ENCODE results near the gene PPM1H. TPM values are rescaled to one million over a fixed set of nuclear protein-coding genes. Genes with fewer than 3 reads are reported as not detected.

Gene PPM1H
- total RNA-seq, 1 donor from 2014 or later: 0.85 TPM

DNA sequence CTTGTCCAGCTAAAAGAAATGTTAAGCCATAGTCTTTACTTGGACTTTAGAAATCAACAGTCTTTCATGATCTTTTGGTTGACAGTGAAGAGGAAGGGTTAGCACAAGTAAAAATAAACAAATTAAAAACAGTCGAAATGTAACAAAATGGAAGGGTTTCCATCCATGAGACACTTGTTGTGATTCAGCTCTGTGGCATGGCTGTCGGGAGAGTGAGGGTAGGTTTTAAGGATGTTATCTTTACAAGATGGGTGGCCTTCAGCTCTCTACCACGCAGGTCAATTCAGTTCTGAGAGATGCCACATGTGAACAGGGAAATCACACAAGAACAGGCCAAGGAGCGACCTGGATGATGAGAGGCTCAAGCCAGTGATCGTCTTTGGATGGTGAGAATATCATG, 180.2 kb downstream of the PPM1H start:
- H3K4me3 ChIP-seq: no peak overlapping the region
- DNase-seq (ENCODE audit: low spot score in 2 of 2): no peak
- peaks cover 0 to 2% of the 10 kb centered on the region in 2 donors for H3K4me1 ChIP-seq
- no peaks in the 10 kb centered on the region for H3K36me3 ChIP-seq
- no peaks in the 10 kb centered on the region for H3K9me3 ChIP-seq
- H3K27me3 ChIP-seq: no peaks in the 10 kb centered on the region
- H3K27ac ChIP-seq: no peak overlapping the region
- intact Hi-C loops (cut with DNase I): no loop called here
- TF ChIP-seq, protein P1, sequence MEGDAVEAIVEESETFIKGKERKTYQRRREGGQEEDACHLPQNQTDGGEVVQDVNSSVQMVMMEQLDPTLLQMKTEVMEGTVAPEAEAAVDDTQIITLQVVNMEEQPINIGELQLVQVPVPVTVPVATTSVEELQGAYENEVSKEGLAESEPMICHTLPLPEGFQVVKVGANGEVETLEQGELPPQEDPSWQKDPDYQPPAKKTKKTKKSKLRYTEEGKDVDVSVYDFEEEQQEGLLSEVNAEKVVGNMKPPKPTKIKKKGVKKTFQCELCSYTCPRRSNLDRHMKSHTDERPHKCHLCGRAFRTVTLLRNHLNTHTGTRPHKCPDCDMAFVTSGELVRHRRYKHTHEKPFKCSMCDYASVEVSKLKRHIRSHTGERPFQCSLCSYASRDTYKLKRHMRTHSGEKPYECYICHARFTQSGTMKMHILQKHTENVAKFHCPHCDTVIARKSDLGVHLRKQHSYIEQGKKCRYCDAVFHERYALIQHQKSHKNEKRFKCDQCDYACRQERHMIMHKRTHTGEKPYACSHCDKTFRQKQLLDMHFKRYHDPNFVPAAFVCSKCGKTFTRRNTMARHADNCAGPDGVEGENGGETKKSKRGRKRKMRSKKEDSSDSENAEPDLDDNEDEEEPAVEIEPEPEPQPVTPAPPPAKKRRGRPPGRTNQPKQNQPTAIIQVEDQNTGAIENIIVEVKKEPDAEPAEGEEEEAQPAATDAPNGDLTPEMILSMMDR (IDR thresholded peaks at IDR 0.05): no peak

DNA sequence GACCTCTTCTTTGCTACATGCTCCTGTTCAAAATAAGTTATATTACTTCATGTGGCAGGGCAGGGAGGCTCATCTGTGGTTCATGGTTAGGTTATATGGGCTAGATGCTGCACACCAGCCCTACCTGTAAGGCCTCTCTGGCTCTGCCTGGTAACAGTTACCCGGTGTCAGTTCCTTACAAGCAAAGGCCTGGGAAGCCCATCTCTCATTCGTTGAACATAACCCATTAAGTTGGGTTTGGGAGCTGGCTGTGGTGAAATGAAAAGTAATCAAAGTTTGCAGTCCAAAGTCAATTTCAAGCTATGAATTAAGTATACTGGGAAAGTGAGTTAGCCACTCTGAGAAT, 183.2 kb downstream of the PPM1H start:
- Histone ChIP-seq H3K27ac (no peak overlapping the region), H3K4me3 (no peak overlapping the region), H3K27me3 (no peaks in the 10 kb centered on the region), H3K36me3 (no peaks in the 10 kb centered on the region), H3K4me1 (peaks cover 0 to 2% of the 10 kb centered on the region in 2 donors), H3K9me3 (no peaks in the 10 kb centered on the region)
- intact Hi-C loops (cut with DNase I): no loop called here
- DNase-seq (ENCODE audit: low spot score in 2 of 2): no peak
- TF ChIP-seq, protein P1 (IDR thresholded peaks at IDR 0.05): no peak

DNA sequence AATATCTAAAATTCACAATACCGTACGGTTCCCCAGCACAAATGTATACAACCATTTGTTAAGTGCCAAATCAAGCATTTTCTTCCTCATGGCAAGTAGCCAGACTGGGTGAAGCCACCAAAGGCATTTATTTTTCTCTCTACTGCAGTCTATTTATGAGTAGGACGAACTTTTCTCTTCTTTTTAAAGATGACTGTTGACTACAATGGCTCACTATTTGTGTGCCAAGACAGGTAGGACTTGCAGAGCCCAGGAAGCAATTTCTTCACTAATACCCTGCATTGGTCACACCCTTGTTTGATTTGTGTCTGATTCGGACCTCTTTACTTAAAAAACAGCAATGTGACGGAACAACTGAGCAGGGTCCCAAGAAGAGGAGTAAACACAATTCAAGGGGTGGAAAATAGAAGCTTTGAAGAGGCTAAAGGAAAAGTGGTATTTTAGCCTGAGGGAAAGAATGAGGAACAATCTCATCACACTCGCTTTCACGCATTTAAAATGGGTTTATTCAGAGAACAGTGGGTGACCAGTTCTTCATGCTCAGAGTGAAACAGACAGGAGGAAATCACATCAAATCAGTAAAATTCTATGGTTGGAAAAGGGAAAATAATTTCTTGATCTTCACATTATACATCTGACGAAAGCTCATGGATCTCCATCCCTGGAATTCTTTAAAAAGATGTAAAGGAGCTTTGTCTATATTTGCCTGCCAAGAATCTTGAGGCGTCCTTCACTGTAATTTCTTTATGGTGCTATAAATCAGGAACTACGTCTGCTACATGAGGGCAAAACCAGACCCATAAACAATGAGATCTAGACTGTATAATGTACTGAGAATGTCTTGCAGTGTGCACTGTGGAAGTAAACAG, 183.8 kb downstream of the PPM1H start:
- no peaks in the 10 kb centered on the region for H3K27me3 ChIP-seq
- no peaks in the 10 kb centered on the region for H3K36me3 ChIP-seq
- H3K27ac ChIP-seq: no peak overlapping the region
- no peaks in the 10 kb centered on the region for H3K9me3 ChIP-seq
- peaks cover 0 to 2% of the 10 kb centered on the region in 2 donors for H3K4me1 ChIP-seq
- no peak for DNase-seq (ENCODE audit: low spot score in 2 of 2)
- intact Hi-C loops (cut with DNase I): no loop called here
- TF ChIP-seq, protein P1 (IDR thresholded peaks at IDR 0.05): no peak
- no peak overlapping the region for H3K4me3 ChIP-seq

DNA sequence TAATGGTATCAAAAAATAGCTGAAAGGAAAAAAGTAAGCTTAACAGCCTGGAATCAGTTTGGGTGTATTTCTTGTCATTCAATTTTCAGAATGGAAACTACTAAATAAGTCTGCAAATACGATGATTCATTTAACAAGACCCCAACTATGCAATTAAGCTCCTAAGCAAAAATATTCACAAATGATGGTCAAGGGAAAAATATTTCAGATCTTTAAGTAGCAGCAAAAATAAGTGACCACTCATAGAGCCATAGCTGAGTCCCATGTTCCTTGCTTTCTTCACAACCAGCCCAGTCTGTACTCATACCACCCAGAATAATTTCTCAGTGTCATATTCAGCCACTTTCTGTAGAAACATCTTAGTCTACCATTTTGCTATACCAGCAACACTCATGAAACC, 185.4 kb downstream of the PPM1H start:
- no peak overlapping the region for H3K4me3 ChIP-seq
- no peak for DNase-seq (ENCODE audit: low spot score in 2 of 2)
- H3K27ac ChIP-seq: no peak overlapping the region
- no peaks in the 10 kb centered on the region for H3K27me3 ChIP-seq
- intact Hi-C loops (cut with DNase I): no loop called here
- TF ChIP-seq, protein P1 (IDR thresholded peaks at IDR 0.05): no peak
- H3K36me3 ChIP-seq: no peaks in the 10 kb centered on the region
- H3K4me1 ChIP-seq: peaks cover 0 to 2% of the 10 kb centered on the region in 2 donors
- no peaks in the 10 kb centered on the region for H3K9me3 ChIP-seq

DNA sequence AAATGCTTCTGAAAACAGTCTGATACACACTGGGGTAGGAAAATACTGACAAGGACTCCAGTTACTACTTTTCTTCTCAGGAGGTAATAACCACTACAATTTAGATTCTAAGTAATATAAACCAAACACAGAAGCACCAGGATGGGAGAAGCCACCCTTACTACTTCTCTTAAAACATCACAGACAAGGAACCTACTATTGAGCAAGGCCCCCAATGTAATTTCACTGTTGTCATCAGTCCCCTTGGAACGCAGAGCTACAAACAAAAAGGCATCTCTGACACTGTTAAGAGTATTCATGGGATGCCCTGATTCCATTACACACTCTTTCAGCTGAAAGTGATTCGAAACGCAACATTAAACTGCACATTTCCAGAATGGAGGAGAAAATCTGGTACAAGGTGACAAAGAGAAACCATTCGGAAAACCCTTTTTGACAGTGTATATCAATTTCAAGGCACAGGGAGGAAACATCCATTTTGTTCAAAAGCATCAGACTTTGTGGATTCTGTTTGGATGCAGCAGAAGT, 185.9 kb downstream of the PPM1H start:
- no peak for DNase-seq (ENCODE audit: low spot score in 2 of 2)
- Histone ChIP-seq H3K36me3 (no peaks in the 10 kb centered on the region), H3K4me3 (no peak overlapping the region), H3K27ac (no peak overlapping the region), H3K4me1 (peaks cover 0 to 2% of the 10 kb centered on the region in 2 donors), H3K27me3 (no peaks in the 10 kb centered on the region), H3K9me3 (no peaks in the 10 kb centered on the region)
- TF ChIP-seq, protein P1 (IDR thresholded peaks at IDR 0.05): no peak
- intact Hi-C loops (cut with DNase I): no loop called here
